Kasumi-1 (cell line): Measurements from ENCODE around the gene AVEN.
"Not testable (repeated sequence)": the region's sequence is repeated elsewhere in the genome, so short reads cannot be mapped to it uniquely, and the experiment has no call there.

Experiments used
- DNase-seq, 2 experiments: peaks; one replicate each; lab custom pipeline; 2025; lab: John Stamatoyannopoulos, UW

The AVEN gene

GRCh38 chr15:33848011-33848410 is 191.0 kb downstream of the AVEN start:
- no peak for DNase-seq

GRCh38 chr15:33846862-33847261 is 192.1 kb downstream of the AVEN start:
- DNase-seq, result no peak

- no peak for DNase-seq
Measured at GRCh38 chr15:33846142-33846541, 192.9 kb downstream of the AVEN start.

- no peak for DNase-seq
Measured at GRCh38 chr15:33844597-33844996, 194.4 kb downstream of the AVEN start.

GRCh38 chr15:33844186-33844585 is 194.8 kb downstream of the AVEN start:
- DNase-seq, result no peak

GRCh38 chr15:33840615-33841014 is 198.4 kb downstream of the AVEN start:
- DNase-seq, result no peak

- DNase-seq, result no peak
Measured at GRCh38 chr15:33839540-33839939, 199.5 kb downstream of the AVEN start.

GRCh38 chr15:33837294-33837693 is 201.7 kb downstream of the AVEN start:
- DNase-seq, result no peak

GRCh38 chr15:33834892-33835743 is 203.9 kb downstream of the AVEN start:
- DNase-seq, result no peak

- no peak for DNase-seq
Measured at GRCh38 chr15:33831646-33832045, 207.4 kb downstream of the AVEN start.

GRCh38 chr15:33830351-33830750 is 208.7 kb downstream of the AVEN start:
- no peak for DNase-seq

GRCh38 chr15:33826201-33826600 is 212.8 kb downstream of the AVEN start:
- no peak for DNase-seq

- DNase-seq, result no peak
Measured at GRCh38 chr15:33825453-33825852, 213.6 kb downstream of the AVEN start.

GRCh38 chr15:33823119-33823518 is 215.9 kb downstream of the AVEN start:
- no peak for DNase-seq

GRCh38 chr15:33822479-33822878 is 216.5 kb downstream of the AVEN start:
- DNase-seq, result no peak

- DNase-seq, result not testable (repeated sequence)
Measured at GRCh38 chr15:33819499-33819898, 219.5 kb downstream of the AVEN start.
